Ishikawa (cell line): ENCODE measurements around the gene EMILIN2.

Source experiments
- CEBPB ChIP-seq: IDR thresholded peaks from 2 replicates; pipeline ENCODE4 v1.6.1; 2012
- CREB1 ChIP-seq: IDR thresholded peaks from 2 replicates; pipeline ENCODE4 v1.6.1; 2012; ENCODE audit warnings: low read depth
- EGR1 ChIP-seq: IDR thresholded peaks from 2 replicates; pipeline ENCODE4 v1.6.1; 2012
- EP300 ChIP-seq: IDR thresholded peaks from 2 replicates; pipeline ENCODE4 v1.6.1; 2012; ENCODE audit warnings: borderline replicate concordance
- RAD21 ChIP-seq: IDR thresholded peaks from 2 replicates; pipeline ENCODE4 v1.6.1; 2012; ENCODE audit warnings: low read depth
- TAF1 ChIP-seq: IDR thresholded peaks from 2 replicates; pipeline ENCODE4 v1.6.1; 2012; ENCODE audit warnings: low read depth, mild to moderate bottlenecking
- TEAD4 ChIP-seq: IDR thresholded peaks from 2 replicates; pipeline ENCODE4 v1.6.1; 2012
- TF ChIP-seq, protein P1 (sequence below): IDR thresholded peaks from 2 replicates; pipeline ENCODE4 v1.6.1; 2012; ENCODE audit warnings: low read depth, mild to moderate bottlenecking
- TF ChIP-seq, protein P2 (sequence below): IDR thresholded peaks from 2 replicates; pipeline ENCODE4 v1.6.1; 2012
- TF ChIP-seq, protein P3 (sequence below): IDR thresholded peaks from 2 replicates; pipeline ENCODE4 v1.6.1; 2012

DNA sequence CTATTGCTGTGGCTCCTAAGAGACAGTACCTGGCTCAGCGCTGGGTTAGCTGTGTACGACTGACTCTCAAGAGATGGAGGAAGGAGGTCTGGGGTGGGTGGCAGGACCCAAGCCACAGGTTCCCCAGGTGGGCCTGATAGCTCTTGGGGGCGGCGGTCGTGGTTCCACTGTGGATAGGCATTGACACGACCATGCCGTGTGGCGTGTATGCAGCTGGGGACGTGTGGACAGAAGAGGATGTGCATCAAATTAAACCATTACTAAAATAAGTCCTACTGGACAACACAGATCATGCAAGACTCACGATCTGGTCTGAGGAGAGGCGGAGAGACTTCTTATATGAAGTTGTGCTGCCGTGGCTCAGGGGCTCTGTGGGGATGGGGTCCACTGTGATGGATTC is 78.1 kb downstream of the EMILIN2 start:
- TF ChIP-seq TAF1 (no peak), EP300 (no peak), RAD21 (no peak), EGR1 (no peak), CREB1 (no peak), CEBPB (no peak), TEAD4 (no peak)
- TF ChIP-seq, protein P1, sequence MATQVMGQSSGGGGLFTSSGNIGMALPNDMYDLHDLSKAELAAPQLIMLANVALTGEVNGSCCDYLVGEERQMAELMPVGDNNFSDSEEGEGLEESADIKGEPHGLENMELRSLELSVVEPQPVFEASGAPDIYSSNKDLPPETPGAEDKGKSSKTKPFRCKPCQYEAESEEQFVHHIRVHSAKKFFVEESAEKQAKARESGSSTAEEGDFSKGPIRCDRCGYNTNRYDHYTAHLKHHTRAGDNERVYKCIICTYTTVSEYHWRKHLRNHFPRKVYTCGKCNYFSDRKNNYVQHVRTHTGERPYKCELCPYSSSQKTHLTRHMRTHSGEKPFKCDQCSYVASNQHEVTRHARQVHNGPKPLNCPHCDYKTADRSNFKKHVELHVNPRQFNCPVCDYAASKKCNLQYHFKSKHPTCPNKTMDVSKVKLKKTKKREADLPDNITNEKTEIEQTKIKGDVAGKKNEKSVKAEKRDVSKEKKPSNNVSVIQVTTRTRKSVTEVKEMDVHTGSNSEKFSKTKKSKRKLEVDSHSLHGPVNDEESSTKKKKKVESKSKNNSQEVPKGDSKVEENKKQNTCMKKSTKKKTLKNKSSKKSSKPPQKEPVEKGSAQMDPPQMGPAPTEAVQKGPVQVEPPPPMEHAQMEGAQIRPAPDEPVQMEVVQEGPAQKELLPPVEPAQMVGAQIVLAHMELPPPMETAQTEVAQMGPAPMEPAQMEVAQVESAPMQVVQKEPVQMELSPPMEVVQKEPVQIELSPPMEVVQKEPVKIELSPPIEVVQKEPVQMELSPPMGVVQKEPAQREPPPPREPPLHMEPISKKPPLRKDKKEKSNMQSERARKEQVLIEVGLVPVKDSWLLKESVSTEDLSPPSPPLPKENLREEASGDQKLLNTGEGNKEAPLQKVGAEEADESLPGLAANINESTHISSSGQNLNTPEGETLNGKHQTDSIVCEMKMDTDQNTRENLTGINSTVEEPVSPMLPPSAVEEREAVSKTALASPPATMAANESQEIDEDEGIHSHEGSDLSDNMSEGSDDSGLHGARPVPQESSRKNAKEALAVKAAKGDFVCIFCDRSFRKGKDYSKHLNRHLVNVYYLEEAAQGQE = no peak
- TF ChIP-seq, protein P2, sequence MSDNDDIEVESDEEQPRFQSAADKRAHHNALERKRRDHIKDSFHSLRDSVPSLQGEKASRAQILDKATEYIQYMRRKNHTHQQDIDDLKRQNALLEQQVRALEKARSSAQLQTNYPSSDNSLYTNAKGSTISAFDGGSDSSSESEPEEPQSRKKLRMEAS = no peak
- TF ChIP-seq, protein P3, sequence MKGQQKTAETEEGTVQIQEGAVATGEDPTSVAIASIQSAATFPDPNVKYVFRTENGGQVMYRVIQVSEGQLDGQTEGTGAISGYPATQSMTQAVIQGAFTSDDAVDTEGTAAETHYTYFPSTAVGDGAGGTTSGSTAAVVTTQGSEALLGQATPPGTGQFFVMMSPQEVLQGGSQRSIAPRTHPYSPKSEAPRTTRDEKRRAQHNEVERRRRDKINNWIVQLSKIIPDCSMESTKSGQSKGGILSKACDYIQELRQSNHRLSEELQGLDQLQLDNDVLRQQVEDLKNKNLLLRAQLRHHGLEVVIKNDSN = no peak
